Medulla oblongata (tissue), 1 donor: ENCODE data around the gene PLEKHH1.
"Not testable (repeated sequence)": the region's sequence is repeated elsewhere in the genome, so short reads cannot be mapped to it uniquely, and the experiment has no call there.

Source experiments
- DNase-seq: peaks from one replicate; pipeline ENCODE4 v3.0.0-alpha.2; 2015; ENCODE audit errors: extremely low spot score

Gene PLEKHH1

GRCh38 chr14:67532606-67532997 is 488 bp upstream of the PLEKHH1 start:
- DNase-seq = no peak

- no peak for DNase-seq
These were observed 630 bp downstream of the PLEKHH1 start for GRCh38 chr14:67533754-67534085.

- no peak for DNase-seq
These were observed 3.0 kb downstream of the PLEKHH1 start for GRCh38 chr14:67536087-67536486.

GRCh38 chr14:67537736-67538135 is 4.6 kb downstream of the PLEKHH1 start:
- no peak for DNase-seq

- no peak for DNase-seq
These were observed 5.4 kb downstream of the PLEKHH1 start for GRCh38 chr14:67538501-67538900.

GRCh38 chr14:67539116-67539515 is 6.0 kb downstream of the PLEKHH1 start:
- DNase-seq = peak; percentile 96

GRCh38 chr14:67541448-67542387 is 8.6 kb downstream of the PLEKHH1 start:
- DNase-seq = no peak

- not testable (repeated sequence) for DNase-seq
These were observed 9.5 kb downstream of the PLEKHH1 start for GRCh38 chr14:67542620-67543019.

- DNase-seq = no peak
These were observed 11.5 kb downstream of the PLEKHH1 start for GRCh38 chr14:67544590-67544989.

GRCh38 chr14:67547224-67547780 is 14.2 kb downstream of the PLEKHH1 start:
- DNase-seq = no peak

GRCh38 chr14:67549734-67550133 is 16.6 kb downstream of the PLEKHH1 start:
- no peak for DNase-seq

GRCh38 chr14:67551123-67551522 is 18.0 kb downstream of the PLEKHH1 start:
- DNase-seq = no peak

- no peak for DNase-seq
These were observed 18.9 kb downstream of the PLEKHH1 start for GRCh38 chr14:67551940-67552339.

- no peak for DNase-seq
These were observed 20.5 kb downstream of the PLEKHH1 start for GRCh38 chr14:67553547-67553946.

GRCh38 chr14:67554341-67554740 is 21.3 kb downstream of the PLEKHH1 start:
- no peak for DNase-seq

- no peak for DNase-seq
These were observed 22.5 kb downstream of the PLEKHH1 start for GRCh38 chr14:67555518-67556090.

- no peak for DNase-seq
These were observed 23.6 kb downstream of the PLEKHH1 start for GRCh38 chr14:67556671-67557070.

GRCh38 chr14:67557118-67557517 is 24.0 kb downstream of the PLEKHH1 start:
- no peak for DNase-seq

- DNase-seq = no peak
These were observed 24.6 kb downstream of the PLEKHH1 start for GRCh38 chr14:67557656-67558055.

- DNase-seq = no peak
These were observed 26.5 kb downstream of the PLEKHH1 start for GRCh38 chr14:67559639-67560038.

- no peak for DNase-seq
These were observed 29.1 kb downstream of the PLEKHH1 start for GRCh38 chr14:67562025-67562775.

GRCh38 chr14:67562776-67563150 is 29.7 kb downstream of the PLEKHH1 start:
- no peak for DNase-seq
